ENCODE results near the gene GSDME.
A peak's percentile ranks its signal among the peaks of the same experiment; 100 is the strongest.

DNA sequence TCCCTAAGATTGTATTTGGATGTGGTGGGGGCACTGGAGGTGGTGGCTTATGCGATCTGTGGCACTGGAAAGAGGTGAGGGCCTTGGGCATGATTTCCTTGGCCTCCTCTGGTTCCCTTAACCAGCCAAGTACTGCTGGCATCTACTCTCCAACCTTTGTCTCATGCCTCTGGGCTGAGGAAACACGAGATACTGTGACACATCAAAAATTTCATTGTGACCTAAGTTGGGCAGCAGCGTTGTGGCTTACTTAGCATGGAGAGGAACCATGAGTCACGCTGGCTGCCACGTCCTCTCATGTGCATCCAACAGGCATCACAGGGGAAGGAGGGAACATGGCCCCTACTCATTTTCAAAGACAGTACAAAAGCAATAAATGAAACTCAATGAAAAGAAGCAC lies 29.7 kb upstream of the GSDME start:
- TF ChIP-seq, protein P1, sequence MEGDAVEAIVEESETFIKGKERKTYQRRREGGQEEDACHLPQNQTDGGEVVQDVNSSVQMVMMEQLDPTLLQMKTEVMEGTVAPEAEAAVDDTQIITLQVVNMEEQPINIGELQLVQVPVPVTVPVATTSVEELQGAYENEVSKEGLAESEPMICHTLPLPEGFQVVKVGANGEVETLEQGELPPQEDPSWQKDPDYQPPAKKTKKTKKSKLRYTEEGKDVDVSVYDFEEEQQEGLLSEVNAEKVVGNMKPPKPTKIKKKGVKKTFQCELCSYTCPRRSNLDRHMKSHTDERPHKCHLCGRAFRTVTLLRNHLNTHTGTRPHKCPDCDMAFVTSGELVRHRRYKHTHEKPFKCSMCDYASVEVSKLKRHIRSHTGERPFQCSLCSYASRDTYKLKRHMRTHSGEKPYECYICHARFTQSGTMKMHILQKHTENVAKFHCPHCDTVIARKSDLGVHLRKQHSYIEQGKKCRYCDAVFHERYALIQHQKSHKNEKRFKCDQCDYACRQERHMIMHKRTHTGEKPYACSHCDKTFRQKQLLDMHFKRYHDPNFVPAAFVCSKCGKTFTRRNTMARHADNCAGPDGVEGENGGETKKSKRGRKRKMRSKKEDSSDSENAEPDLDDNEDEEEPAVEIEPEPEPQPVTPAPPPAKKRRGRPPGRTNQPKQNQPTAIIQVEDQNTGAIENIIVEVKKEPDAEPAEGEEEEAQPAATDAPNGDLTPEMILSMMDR (IDR thresholded peaks at IDR 0.05 in 4 of 5, conservative IDR thresholded peaks at IDR 0.05 in 1 of 5): no peak
- peak in 1 of 2 donors; percentile 15 for TF ChIP-seq POLR2A (IDR thresholded peaks at IDR 0.05)
